GF-D8 (cell line): ENCODE results near the gene LHFPL6.
"Not testable (repeated sequence)": the region's sequence is repeated elsewhere in the genome, so short reads cannot be mapped to it uniquely, and the experiment has no call there.

Experiments
- DNase-seq: peaks from one replicate; lab custom pipeline; 2025; lab: John Stamatoyannopoulos, UW

Gene LHFPL6

GRCh38 chr13:39341251-39341650 lies 261.7 kb downstream of the LHFPL6 start:
- no peak for DNase-seq

- DNase-seq = not testable (repeated sequence)
Observed at GRCh38 chr13:39338114-39338513, 264.9 kb downstream of the LHFPL6 start.

GRCh38 chr13:39336937-39337336 lies 266.1 kb downstream of the LHFPL6 start:
- DNase-seq = no peak

- DNase-seq = no peak
Observed at GRCh38 chr13:39336207-39336606, 266.8 kb downstream of the LHFPL6 start.

GRCh38 chr13:39335721-39336120 lies 267.3 kb downstream of the LHFPL6 start:
- DNase-seq = no peak

GRCh38 chr13:39330504-39330903 lies 272.5 kb downstream of the LHFPL6 start:
- no peak for DNase-seq

GRCh38 chr13:39329182-39329639 lies 273.8 kb downstream of the LHFPL6 start:
- DNase-seq = no peak

- DNase-seq = no peak
Observed at GRCh38 chr13:39327172-39327479, 275.9 kb downstream of the LHFPL6 start.

GRCh38 chr13:39326469-39327171 lies 276.4 kb downstream of the LHFPL6 start:
- DNase-seq = no peak

- no peak for DNase-seq
Observed at GRCh38 chr13:39324806-39325311, 278.1 kb downstream of the LHFPL6 start.

GRCh38 chr13:39322836-39323585 lies 280.0 kb downstream of the LHFPL6 start:
- DNase-seq = no peak

- DNase-seq = no peak
Observed at GRCh38 chr13:39321574-39321973, 281.4 kb downstream of the LHFPL6 start.

GRCh38 chr13:39318161-39318560 lies 284.8 kb downstream of the LHFPL6 start:
- DNase-seq = no peak

GRCh38 chr13:39317291-39317690 lies 285.7 kb downstream of the LHFPL6 start:
- DNase-seq = no peak

GRCh38 chr13:39315796-39316195 lies 287.2 kb downstream of the LHFPL6 start:
- no peak for DNase-seq

- no peak for DNase-seq
Observed at GRCh38 chr13:39313721-39314120, 289.3 kb downstream of the LHFPL6 start.

- no peak for DNase-seq
Observed at GRCh38 chr13:39312596-39312995, 290.4 kb downstream of the LHFPL6 start.

GRCh38 chr13:39311619-39312018 lies 291.4 kb downstream of the LHFPL6 start:
- no peak for DNase-seq

GRCh38 chr13:39310961-39311360 lies 292.0 kb downstream of the LHFPL6 start:
- DNase-seq = no peak

GRCh38 chr13:39306639-39307589 lies 296.1 kb downstream of the LHFPL6 start:
- DNase-seq = no peak

GRCh38 chr13:39302820-39303219 lies 300.2 kb downstream of the LHFPL6 start:
- DNase-seq = no peak

- no peak for DNase-seq
Observed at GRCh38 chr13:39298951-39299350, 304.0 kb downstream of the LHFPL6 start.
